Measurements from ENCODE around the gene TMEM186. TPM values are rescaled to one million over a fixed set of nuclear protein-coding genes. Genes with fewer than 3 reads are reported as not detected.

Gene TMEM186
- total RNA-seq, 2 experiments from 2014 or later = 10.1 to 11.1 TPM

DNA sequence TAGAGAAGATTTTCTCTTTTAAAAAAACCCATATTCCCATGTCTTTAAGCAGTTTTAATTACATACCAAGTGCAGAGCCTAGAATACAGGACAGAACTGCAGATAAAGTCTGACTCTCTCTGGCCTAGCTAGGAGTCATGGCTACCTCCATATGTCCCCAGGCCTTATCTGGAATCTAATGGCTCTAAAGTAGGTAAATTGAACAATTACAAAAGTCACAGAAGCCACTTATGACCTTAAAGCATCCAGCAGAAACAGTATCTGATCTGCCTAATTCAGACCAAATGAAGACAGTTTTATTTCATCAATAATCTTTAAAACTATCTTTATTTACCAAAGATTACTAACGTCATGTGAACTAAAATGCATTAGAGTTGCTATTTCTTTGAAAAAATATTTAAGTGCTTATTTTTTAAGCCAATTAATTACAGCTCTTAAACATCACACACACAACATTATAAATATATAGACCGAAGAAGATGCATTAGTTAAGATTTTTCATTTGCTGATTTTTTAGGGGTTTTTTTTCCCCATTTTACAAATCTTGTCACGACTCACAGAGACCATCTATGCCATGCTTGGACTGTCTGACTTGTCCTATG, 28.9 kb upstream of the TMEM186 start:
- Mint-ChIP-seq H3K4me3 (no peak overlapping the region), H3K9me3 (no peaks in the 10 kb centered on the region), H3K4me1 (no peaks in the 10 kb centered on the region), H3K36me3 (ENCODE audit: low read depth) (peaks cover 39% of the 10 kb centered on the region), H3K27ac (peak overlapping the region; percentile 5), H3K27me3 (no peaks in the 10 kb centered on the region)
- DNase-seq = no peak
- POLR2A ChIA-PET = no interaction called here
- CTCF ChIA-PET = no interaction called here

DNA sequence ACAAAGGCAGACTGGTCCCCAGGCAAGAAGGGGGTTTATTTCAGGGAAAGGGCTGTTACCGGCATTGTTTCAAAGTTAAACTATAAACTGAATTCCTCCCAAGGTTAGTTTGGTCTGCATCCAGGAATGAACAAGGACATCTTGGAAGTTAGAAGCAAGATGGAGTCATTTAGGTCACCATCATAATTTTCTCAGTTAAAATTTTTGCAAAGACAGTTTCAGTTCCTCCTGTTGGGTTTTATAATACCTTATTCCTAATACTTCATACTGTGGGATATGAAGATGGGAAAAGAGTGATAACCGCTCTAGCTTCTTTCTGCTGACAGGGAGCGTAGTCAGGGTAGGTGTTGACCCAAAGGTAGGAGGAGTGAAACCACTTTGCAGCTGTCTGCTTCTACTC, 25.0 kb upstream of the TMEM186 start:
- H3K9me3 Mint-ChIP-seq = no peaks in the 10 kb centered on the region
- H3K4me3 Mint-ChIP-seq = no peak overlapping the region
- CTCF ChIA-PET = interaction anchor here (1.0 kb wide), 1 partner anchor 10 kb away, joined by 3 read pairs; no protein-coding TSS in a partner anchor
- no peak overlapping the region for H3K27ac Mint-ChIP-seq
- H3K4me1 Mint-ChIP-seq = peaks cover 5% of the 10 kb centered on the region
- H3K36me3 Mint-ChIP-seq (ENCODE audit: low read depth) = peaks cover 38% of the 10 kb centered on the region
- no peak for DNase-seq
- H3K27me3 Mint-ChIP-seq = no peaks in the 10 kb centered on the region
- POLR2A ChIA-PET = no interaction called here

DNA sequence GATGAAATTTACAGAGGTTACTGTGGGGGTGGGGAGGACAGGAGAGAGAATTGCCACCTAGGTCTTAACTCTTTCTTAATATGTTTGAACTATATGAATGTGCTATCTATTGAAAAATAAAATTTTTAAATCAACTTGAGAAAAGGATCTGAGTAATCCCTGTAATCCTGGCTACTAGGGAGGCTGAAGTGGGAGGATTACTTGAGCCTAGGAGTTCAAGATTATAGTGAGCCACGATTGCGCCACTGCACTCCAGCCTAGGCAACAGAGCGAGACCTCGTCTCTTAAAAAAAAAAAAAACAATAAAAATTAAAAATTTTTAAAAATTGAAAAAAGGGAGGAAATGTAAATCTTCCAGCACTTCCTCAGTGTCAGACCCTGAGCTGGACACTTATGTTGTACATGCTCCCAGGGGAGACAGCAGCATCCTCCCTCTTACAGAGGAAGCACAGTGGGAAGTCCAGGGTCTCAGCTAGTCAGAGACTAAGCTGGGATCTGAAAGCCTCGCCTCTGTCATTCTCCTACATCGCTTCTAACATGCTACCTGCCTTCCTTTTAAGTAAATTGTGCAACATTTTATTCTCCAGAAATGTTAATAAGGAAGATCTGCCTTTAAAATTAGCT, 22.1 kb upstream of the TMEM186 start:
- Mint-ChIP-seq H3K36me3 (ENCODE audit: low read depth) (peaks cover 50% of the 10 kb centered on the region), H3K9me3 (no peaks in the 10 kb centered on the region), H3K27ac (no peak overlapping the region), H3K4me1 (peaks cover 19% of the 10 kb centered on the region), H3K27me3 (no peaks in the 10 kb centered on the region), H3K4me3 (no peak overlapping the region)
- CTCF ChIA-PET = interaction anchor here (0.6 to 1.6 kb wide), 5 partner anchors 14 to 278 kb away, joined by 3 to 7 read pairs (median 4); partner anchors contain the start of gene CARHSP1
- no peak for DNase-seq
- POLR2A ChIA-PET = no interaction called here

DNA sequence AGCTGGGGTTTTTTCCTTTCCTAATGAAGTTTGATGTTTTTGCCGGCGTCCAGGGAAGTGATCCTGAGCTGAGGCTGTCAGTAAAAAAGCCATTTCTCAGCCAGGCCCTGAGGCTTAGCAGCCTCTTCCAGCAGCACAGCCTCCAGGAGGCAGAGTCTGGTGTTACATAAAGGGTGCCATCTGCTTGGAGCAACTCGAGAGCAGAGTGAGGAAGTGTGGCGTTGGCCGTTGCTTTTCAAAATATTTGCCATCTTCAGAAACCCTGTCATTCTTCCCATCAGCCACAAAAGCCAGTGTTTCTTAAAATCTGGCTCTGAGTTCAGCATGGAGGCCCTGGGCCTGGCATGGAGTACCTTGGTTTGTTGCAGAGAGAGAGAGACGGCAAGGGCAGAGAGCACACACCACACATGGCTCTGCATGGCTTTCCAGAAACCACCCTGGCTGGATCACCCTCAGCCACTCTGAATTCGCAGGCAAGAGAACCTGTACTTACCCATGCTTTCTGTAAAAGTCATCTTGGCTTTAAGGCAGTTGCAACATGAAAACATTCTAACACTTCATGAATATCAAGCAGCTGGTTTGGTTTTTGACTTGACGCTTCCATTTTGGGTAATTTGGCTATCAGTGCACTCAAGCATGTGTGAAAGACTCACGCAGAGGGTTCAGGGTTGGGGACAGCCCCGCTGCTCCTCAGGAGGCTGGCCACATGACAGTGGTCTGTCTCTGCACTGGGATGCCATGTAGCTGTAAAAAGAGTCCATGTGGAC, 21.2 kb upstream of the TMEM186 start:
- H3K27me3 Mint-ChIP-seq = no peaks in the 10 kb centered on the region
- peaks cover 19% of the 10 kb centered on the region for H3K4me1 Mint-ChIP-seq
- no peak overlapping the region for H3K27ac Mint-ChIP-seq
- no peaks in the 10 kb centered on the region for H3K9me3 Mint-ChIP-seq
- no peak for DNase-seq
- POLR2A ChIA-PET = no interaction called here
- H3K36me3 Mint-ChIP-seq (ENCODE audit: low read depth) = peaks cover 52% of the 10 kb centered on the region
- CTCF ChIA-PET = interaction anchor here (1.5 to 1.6 kb wide), 2 partner anchors 50 to 62 kb away, joined by 3 to 4 read pairs; partner anchors contain the start of gene CARHSP1
- no peak overlapping the region for H3K4me3 Mint-ChIP-seq

DNA sequence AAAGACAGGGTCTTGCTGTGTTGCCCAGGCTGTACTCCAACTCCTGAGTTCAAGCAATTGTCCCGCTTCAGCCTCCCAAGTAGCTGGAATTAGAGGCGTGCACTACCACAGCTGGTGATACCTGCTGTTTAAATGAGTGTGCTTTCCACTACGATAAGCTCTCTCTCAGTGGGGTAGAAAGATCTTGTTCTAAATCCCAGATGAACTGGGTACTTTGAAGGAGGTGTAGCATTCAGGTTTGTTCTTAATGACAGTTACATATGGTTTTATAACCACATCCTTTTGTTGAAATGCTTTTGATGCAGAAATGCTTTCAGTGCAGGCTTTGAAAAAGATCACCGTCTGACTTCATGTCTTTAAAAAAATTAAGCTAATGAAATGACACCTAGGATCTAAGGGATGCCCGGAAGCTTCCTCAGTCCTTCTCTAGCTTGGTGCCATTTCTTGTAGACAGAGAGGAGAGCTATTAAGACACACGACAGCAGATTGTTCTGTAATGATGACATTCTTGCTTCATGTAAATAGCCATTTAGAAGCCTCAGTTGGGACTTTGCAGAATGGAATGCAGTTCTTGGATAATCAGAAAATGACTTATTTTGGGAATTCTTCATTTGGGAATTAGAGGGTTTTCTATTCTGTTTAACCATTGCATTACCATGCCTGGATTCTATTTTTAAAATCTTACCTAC, 19.7 kb upstream of the TMEM186 start:
- Mint-ChIP-seq H3K36me3 (ENCODE audit: low read depth) (peaks cover 67% of the 10 kb centered on the region), H3K4me1 (peaks cover 19% of the 10 kb centered on the region), H3K27me3 (no peaks in the 10 kb centered on the region), H3K4me3 (no peak overlapping the region), H3K27ac (peak overlapping the region; percentile 76), H3K9me3 (no peaks in the 10 kb centered on the region)
- ChIA-PET POLR2A (interaction anchor here (0.9 to 1.7 kb wide), 2 partner anchors 37 to 52 kb away, joined by 3 to 5 read pairs; partner anchors contain the start of gene CARHSP1), CTCF (interaction anchor here (0.9 to 1.5 kb wide), 3 partner anchors 12 to 63 kb away, joined by 3 to 6 read pairs (median 4); no protein-coding TSS in a partner anchor)
- peak; percentile 27 for DNase-seq

DNA sequence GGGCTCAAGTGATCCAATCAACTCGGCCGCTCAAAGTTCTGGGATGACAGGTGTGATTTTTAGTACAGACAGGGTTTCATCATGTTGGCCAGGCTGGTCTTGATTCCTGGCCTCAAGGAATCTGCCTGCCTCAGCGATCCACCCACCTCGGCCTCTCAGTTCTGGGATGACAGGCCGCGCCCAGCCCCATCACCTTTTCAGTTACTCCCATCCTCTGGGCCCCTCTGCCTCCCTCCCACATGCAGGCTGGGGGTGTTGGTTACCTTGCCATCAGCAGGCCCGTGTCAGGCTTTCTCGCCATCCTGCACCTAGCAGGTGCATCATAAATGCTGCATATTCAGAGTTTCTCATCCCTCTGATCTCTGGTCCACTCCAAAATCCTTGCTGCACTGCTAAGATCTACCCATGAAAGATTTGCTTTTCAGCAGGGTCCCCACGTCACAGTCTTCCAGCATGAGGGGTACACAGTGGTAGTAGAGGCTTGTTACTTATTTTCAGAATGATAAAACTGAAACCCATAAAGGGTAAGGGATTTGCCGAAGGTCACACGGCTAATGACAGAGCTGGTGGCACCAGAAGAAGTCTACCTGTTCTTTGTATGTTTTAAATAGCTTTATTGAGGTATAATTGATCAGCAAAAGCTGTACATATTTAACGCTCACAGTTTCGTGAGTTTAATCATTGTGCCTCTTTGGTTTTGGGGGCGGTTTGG, 16.8 kb upstream of the TMEM186 start:
- no peak for DNase-seq
- no peak overlapping the region for H3K4me3 Mint-ChIP-seq
- no peaks in the 10 kb centered on the region for H3K27me3 Mint-ChIP-seq
- POLR2A ChIA-PET = no interaction called here
- H3K9me3 Mint-ChIP-seq = no peaks in the 10 kb centered on the region
- peaks cover 67% of the 10 kb centered on the region for H3K36me3 Mint-ChIP-seq (ENCODE audit: low read depth)
- H3K4me1 Mint-ChIP-seq = peaks cover 19% of the 10 kb centered on the region
- CTCF ChIA-PET = interaction anchor here (0.7 kb wide), 1 partner anchor 27 kb away, joined by 4 read pairs; no protein-coding TSS in a partner anchor
- H3K27ac Mint-ChIP-seq = no peak overlapping the region

DNA sequence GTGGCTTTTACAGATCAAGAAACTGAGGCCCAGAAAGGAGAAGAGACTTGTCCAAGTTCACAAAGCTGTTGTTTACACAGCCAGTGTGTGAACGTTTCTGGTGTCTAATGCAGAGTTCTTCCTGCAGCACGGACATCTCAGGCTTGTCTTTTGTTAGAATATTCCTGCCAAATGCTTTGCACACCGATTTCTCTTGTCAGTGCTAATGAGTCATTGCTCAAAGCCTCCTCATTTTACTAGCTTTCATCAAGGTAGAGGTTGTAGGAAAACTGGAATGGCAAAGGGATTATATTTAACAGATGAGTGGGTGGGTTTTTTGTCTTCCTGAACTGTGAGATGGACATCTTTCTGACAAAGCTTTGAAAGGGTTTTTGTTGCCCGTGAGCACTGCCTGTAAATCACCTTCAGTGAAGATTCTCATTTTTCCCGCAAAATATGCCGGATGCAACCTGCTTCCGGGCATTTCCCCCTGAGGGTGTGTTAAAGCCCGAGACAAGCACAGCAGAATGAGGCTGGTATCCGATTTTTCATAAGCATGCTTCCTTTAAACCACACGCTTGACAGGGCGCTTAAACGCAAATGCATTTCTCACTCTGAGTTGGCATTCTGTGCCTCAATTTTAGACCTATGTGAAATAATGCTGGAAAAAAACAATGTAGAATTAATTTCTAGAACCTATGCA, 14.9 kb upstream of the TMEM186 start:
- Mint-ChIP-seq H3K27me3 (no peaks in the 10 kb centered on the region), H3K4me3 (no peak overlapping the region), H3K9me3 (no peaks in the 10 kb centered on the region), H3K27ac (no peak overlapping the region), H3K36me3 (ENCODE audit: low read depth) (peaks cover 67% of the 10 kb centered on the region), H3K4me1 (peaks cover 13% of the 10 kb centered on the region)
- POLR2A ChIA-PET = no interaction called here
- CTCF ChIA-PET = interaction anchor here (1.6 kb wide), 1 partner anchor 9 kb away, joined by 3 read pairs; no protein-coding TSS in a partner anchor
- no peak for DNase-seq

DNA sequence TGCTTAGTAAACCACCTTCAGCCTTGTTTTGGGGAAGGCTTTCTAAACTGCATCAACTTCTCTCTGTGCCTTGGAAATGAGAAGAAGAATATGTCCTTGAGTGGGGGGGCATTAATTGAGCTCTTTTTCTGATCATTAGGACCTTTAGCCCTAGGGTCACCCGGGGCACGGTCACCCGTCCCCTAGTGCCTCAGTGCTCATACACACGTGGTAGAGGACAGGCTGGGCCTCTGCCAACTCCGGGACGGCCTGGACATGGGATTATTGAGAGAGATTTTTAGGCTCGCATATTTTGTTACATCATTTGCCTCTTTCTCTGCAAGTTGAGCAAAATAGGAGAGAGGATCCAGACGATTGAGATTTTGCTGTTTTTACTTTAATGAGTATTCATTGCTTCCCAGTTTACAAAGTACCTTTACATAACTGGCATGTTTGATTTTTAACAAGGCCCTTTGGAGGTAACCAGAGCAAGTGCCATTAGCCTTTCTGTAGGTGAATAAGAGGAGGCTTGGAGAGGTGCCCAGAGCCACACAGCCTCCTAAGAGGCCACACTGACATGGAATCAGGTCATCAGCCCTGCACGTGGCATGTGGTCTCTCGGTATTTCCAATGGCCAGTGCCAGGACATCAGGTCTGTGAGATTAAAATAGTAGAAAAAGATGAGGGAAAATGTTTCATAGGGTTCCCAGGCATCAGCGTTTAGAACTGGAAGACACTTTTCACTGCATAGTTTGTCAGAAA, 11.3 kb upstream of the TMEM186 start:
- peaks cover 52% of the 10 kb centered on the region for H3K36me3 Mint-ChIP-seq (ENCODE audit: low read depth)
- H3K4me3 Mint-ChIP-seq = no peak overlapping the region
- CTCF ChIA-PET = no interaction called here
- no peak overlapping the region for H3K27ac Mint-ChIP-seq
- no peaks in the 10 kb centered on the region for H3K9me3 Mint-ChIP-seq
- POLR2A ChIA-PET = no interaction called here
- no peaks in the 10 kb centered on the region for H3K27me3 Mint-ChIP-seq
- no peaks in the 10 kb centered on the region for H3K4me1 Mint-ChIP-seq
- no peak for DNase-seq

DNA sequence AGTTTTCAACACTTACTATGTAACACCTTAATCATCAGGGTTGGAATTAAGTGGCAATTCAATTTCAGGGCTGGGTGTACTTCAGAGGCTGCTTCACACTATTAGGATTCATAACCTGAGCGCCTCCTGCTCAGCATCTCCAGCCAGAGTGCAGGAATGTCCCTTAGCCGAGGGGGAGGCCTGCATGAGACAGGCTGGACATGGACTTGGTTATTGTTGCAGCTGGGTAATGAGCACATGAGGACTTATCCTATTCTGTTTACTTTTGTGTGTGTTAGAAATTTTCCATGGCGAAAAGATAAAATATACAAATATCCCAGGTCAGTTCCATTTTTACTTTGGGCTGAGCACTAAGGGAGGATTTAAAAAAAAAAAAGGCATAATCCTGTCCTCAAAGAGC, 10.6 kb upstream of the TMEM186 start:
- Mint-ChIP-seq H3K36me3 (ENCODE audit: low read depth) (peaks cover 50% of the 10 kb centered on the region), H3K9me3 (no peaks in the 10 kb centered on the region), H3K4me3 (no peak overlapping the region), H3K27ac (no peak overlapping the region), H3K27me3 (no peaks in the 10 kb centered on the region), H3K4me1 (peaks cover 4% of the 10 kb centered on the region)
- CTCF ChIA-PET = no interaction called here
- DNase-seq = no peak
- POLR2A ChIA-PET = no interaction called here

DNA sequence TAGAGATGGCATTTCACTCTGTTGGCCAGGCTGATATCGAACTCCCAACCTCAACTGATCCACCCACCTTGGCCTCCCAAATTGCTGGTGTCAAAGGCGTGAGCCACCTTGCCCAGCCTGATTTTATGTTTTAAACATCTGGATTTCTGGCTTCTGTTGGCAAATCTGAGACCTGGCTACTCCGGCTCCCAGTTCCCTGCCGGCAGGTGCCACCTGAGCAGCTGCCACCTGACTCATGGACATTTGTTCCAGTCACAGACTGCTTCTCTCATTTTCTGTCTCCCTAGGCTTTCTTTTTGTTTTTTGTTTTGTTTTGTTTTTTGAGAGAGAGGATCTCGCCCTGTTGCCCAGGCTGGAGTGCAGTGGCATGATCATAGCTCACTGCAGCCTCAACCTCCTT, 9.8 kb upstream of the TMEM186 start:
- H3K4me1 Mint-ChIP-seq = peaks cover 7% of the 10 kb centered on the region
- DNase-seq = no peak
- no peak overlapping the region for H3K4me3 Mint-ChIP-seq
- no peak overlapping the region for H3K27ac Mint-ChIP-seq
- H3K9me3 Mint-ChIP-seq = no peaks in the 10 kb centered on the region
- ChIA-PET POLR2A (no interaction called here), CTCF (interaction anchor here (1.1 to 1.8 kb wide), 2 partner anchors 10 to 109 kb away, joined by 4 to 7 read pairs; partner anchors contain the start of genes PMM2 and TMEM186)
- peaks cover 48% of the 10 kb centered on the region for H3K36me3 Mint-ChIP-seq (ENCODE audit: low read depth)
- no peaks in the 10 kb centered on the region for H3K27me3 Mint-ChIP-seq

DNA sequence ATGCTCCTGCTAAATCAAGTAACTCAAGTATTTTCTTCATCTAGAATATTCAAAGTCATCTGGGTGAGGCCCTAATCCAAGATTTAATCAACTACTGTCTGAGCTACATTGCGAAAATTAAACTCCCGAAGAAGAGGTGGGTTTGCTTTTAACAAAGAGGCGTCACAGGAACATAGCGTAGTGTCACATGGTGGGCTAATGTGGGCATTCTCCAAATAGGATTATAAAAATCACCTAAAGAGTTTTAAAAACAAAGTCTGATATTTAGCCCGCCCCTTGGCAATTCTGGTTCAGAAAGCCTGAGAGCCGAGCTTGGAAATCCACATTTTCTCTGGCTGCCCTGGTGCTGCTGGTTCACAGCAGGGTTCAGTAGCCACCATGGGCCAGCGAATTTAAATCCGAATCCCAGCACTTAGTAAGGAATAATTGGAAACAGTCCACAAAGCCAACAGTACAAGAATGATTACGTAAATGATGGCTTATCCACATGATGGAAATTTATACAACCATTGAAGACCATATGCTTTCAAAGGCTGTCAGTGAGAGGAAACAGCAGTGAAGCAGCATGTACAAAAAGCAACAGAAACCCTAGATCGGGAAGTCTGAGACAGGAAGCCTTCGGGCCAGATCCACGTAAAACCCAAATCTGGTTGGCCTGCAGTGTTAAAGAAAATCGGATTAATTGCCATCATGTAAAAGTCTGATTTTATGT, 9.0 kb upstream of the TMEM186 start:
- no peaks in the 10 kb centered on the region for H3K27me3 Mint-ChIP-seq
- no peaks in the 10 kb centered on the region for H3K9me3 Mint-ChIP-seq
- DNase-seq = no peak
- ChIA-PET CTCF (interaction anchor here (1.1 to 1.8 kb wide), 3 partner anchors 9 to 110 kb away, joined by 3 to 7 read pairs (median 4); partner anchors contain the start of genes PMM2 and TMEM186), POLR2A (no interaction called here)
- H3K4me1 Mint-ChIP-seq = peaks cover 11% of the 10 kb centered on the region
- peaks cover 53% of the 10 kb centered on the region for H3K36me3 Mint-ChIP-seq (ENCODE audit: low read depth)
- H3K4me3 Mint-ChIP-seq = no peak overlapping the region
- peak overlapping the region; percentile 55 for H3K27ac Mint-ChIP-seq
